Measurements from ENCODE around the gene AHRR. TPM values are rescaled to one million over a fixed set of nuclear protein-coding genes. Genes with fewer than 3 reads are reported as not detected.

Gene AHRR
- total and polyA plus RNA-seq, 2 donors (not counting 1 experiment from before 2014, with no cell fraction given), result 11.3 to 26.4 TPM

- Histone ChIP-seq H4K20me1 (ENCODE audit: control insufficient read depth, extremely low read depth, insufficient read depth, low read length) (no peaks in the 10 kb centered on the region), H3K9me3 (ENCODE audit: control insufficient read depth, insufficient read depth, low read depth, low read length) (no peaks in the 10 kb centered on the region), H3K9ac (ENCODE audit: insufficient read depth, low read length) (no peak overlapping the region), H3K4me2 (ENCODE audit: extremely low read depth, insufficient read depth, low read length) (no peak overlapping the region), H3K27me3 (ENCODE audit: control insufficient read depth, insufficient read depth, low read length) (no peaks in the 10 kb centered on the region), H3K36me3 (ENCODE audit: control insufficient read depth, insufficient read depth, low read length) (peaks cover 23% of the 10 kb centered on the region), H3K4me1 (ENCODE audit: control insufficient read depth, extremely low read depth, insufficient read depth, low read length) (peaks cover 17% of the 10 kb centered on the region), H2AFZ (ENCODE audit: low read length) (no peak overlapping the region), H3K27ac (ENCODE audit: insufficient read depth, low read length) (no peak overlapping the region), H3K79me2 (ENCODE audit: control insufficient read depth, insufficient read depth, low read length) (no peaks in the 10 kb centered on the region), H3K4me3 (replicated peaks in 1 of 4; ENCODE audit: control extremely low read depth in 1 of 4, insufficient read depth in 1 of 4, low read depth in 3 of 4, low read length in 4 of 4) (no peak overlapping the region)
- no peak for DNase-seq (ENCODE audit: low read depth in 2 of 2)
- TF ChIP-seq, protein P1, sequence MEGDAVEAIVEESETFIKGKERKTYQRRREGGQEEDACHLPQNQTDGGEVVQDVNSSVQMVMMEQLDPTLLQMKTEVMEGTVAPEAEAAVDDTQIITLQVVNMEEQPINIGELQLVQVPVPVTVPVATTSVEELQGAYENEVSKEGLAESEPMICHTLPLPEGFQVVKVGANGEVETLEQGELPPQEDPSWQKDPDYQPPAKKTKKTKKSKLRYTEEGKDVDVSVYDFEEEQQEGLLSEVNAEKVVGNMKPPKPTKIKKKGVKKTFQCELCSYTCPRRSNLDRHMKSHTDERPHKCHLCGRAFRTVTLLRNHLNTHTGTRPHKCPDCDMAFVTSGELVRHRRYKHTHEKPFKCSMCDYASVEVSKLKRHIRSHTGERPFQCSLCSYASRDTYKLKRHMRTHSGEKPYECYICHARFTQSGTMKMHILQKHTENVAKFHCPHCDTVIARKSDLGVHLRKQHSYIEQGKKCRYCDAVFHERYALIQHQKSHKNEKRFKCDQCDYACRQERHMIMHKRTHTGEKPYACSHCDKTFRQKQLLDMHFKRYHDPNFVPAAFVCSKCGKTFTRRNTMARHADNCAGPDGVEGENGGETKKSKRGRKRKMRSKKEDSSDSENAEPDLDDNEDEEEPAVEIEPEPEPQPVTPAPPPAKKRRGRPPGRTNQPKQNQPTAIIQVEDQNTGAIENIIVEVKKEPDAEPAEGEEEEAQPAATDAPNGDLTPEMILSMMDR (conservative IDR thresholded peaks at IDR 0.05 in 1 of 2, IDR thresholded peaks at IDR 0.05 in 1 of 2; ENCODE audit: low read depth in 1 of 2, low read length in 2 of 2), result no peak
- no peak for TF ChIP-seq EZH2 (IDR thresholded peaks at IDR 0.05; ENCODE audit: low read length, missing control alignments)
Observed at GRCh38 chr5:428219-428618, 106.7 kb downstream of the AHRR start.

DNA sequence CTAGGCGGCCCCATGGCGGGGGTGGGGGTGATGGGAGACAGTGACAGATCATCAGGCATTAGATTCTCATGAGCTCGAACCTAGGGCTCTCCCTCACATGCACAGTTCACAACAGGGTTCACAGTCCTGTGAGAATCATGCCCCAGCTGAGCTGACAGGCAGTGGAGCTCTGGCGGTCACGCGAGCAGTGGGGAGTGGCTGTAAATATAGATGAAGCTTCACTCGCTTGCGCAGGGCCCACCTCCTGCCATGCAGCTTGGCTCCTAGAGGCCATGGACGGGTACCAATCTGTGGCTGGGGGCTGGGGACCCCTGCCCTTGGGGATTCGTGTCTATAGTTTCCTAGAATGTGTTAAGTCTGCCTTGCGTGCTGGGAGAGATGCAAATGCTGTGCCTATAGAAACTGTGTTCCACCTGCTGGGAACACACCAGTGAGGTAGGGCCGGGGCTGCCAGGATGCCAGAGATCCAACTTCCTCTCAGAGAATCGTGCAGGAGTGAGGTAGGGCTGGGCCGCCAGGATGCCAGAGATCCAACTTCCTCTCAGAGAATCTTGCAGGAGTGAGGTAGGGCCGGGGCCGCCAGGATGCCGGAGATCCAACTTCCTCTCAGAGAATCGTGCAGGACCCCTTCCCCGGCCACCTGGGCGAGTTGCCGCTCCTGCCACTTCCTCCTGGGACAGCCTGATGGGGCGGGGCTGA is 107.4 kb downstream of the AHRR start:
- Histone ChIP-seq H3K79me2 (ENCODE audit: control insufficient read depth, insufficient read depth, low read length) (no peaks in the 10 kb centered on the region), H3K4me1 (ENCODE audit: control insufficient read depth, extremely low read depth, insufficient read depth, low read length) (peaks cover 17% of the 10 kb centered on the region), H3K27ac (ENCODE audit: insufficient read depth, low read length) (peak overlapping the region; percentile 64), H2AFZ (ENCODE audit: low read length) (no peak overlapping the region), H3K9ac (ENCODE audit: insufficient read depth, low read length) (no peak overlapping the region), H4K20me1 (ENCODE audit: control insufficient read depth, extremely low read depth, insufficient read depth, low read length) (no peaks in the 10 kb centered on the region), H3K4me2 (ENCODE audit: extremely low read depth, insufficient read depth, low read length) (no peak overlapping the region), H3K4me3 (replicated peaks in 1 of 4; ENCODE audit: control extremely low read depth in 1 of 4, insufficient read depth in 1 of 4, low read depth in 3 of 4, low read length in 4 of 4) (no peak overlapping the region), H3K36me3 (ENCODE audit: control insufficient read depth, insufficient read depth, low read length) (peaks cover 19% of the 10 kb centered on the region), H3K9me3 (ENCODE audit: control insufficient read depth, insufficient read depth, low read depth, low read length) (no peaks in the 10 kb centered on the region), H3K27me3 (ENCODE audit: control insufficient read depth, insufficient read depth, low read length) (no peaks in the 10 kb centered on the region)
- no peak for DNase-seq (ENCODE audit: low read depth in 2 of 2)
- no peak for TF ChIP-seq EZH2 (IDR thresholded peaks at IDR 0.05; ENCODE audit: low read length, missing control alignments)
- TF ChIP-seq, protein P1 (conservative IDR thresholded peaks at IDR 0.05 in 1 of 2, IDR thresholded peaks at IDR 0.05 in 1 of 2; ENCODE audit: low read depth in 1 of 2, low read length in 2 of 2), result no peak

DNA sequence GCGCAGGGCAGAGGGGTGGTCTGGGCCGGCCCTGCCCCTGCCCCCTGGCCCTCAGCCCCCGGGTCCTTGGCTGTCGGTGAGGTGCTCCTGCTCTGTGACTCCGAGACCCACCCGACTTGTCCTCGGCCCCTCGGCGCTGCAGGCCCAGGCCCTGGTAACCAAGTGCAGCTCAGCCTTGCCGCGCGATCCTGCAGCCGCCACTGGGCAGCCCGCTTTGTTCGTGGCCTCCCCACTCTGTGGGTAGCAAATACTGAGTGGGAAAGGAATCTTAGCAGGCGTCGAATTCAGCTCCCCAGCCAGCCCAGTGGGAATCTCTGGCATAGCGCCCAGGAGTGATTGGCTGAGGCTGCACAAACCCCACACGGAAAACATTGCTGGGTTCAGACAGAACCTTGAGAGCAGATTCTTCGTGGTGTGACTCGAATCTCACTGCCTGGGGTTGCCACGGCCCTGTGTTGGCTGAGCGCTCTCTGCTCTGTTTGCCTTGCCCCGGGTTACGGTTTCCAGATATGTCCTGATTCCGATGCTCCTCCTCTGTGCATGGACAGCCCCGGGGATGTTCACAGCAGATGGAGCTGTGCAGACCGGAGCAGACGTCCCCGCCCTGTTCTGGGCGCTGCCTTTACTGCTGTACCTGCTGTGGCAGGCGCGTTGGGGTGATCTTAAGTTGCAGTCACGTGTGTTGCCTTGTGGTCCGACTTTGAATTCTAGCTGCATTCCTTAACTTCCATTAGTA is 108.1 kb downstream of the AHRR start:
- Histone ChIP-seq H3K4me3 (replicated peaks in 1 of 4; ENCODE audit: control extremely low read depth in 1 of 4, insufficient read depth in 1 of 4, low read depth in 3 of 4, low read length in 4 of 4) (no peak overlapping the region), H2AFZ (ENCODE audit: low read length) (no peak overlapping the region), H3K4me2 (ENCODE audit: extremely low read depth, insufficient read depth, low read length) (no peak overlapping the region), H3K9ac (ENCODE audit: insufficient read depth, low read length) (no peak overlapping the region), H3K36me3 (ENCODE audit: control insufficient read depth, insufficient read depth, low read length) (peaks cover 24% of the 10 kb centered on the region), H3K4me1 (ENCODE audit: control insufficient read depth, extremely low read depth, insufficient read depth, low read length) (peaks cover 17% of the 10 kb centered on the region), H4K20me1 (ENCODE audit: control insufficient read depth, extremely low read depth, insufficient read depth, low read length) (no peaks in the 10 kb centered on the region), H3K27ac (ENCODE audit: insufficient read depth, low read length) (peak overlapping the region; percentile 64), H3K9me3 (ENCODE audit: control insufficient read depth, insufficient read depth, low read depth, low read length) (no peaks in the 10 kb centered on the region), H3K27me3 (ENCODE audit: control insufficient read depth, insufficient read depth, low read length) (no peaks in the 10 kb centered on the region), H3K79me2 (ENCODE audit: control insufficient read depth, insufficient read depth, low read length) (no peaks in the 10 kb centered on the region)
- TF ChIP-seq, protein P1 (conservative IDR thresholded peaks at IDR 0.05 in 1 of 2, IDR thresholded peaks at IDR 0.05 in 1 of 2; ENCODE audit: low read depth in 1 of 2, low read length in 2 of 2), result no peak
- TF ChIP-seq EZH2 (IDR thresholded peaks at IDR 0.05; ENCODE audit: low read length, missing control alignments), result no peak
- DNase-seq (ENCODE audit: low read depth in 2 of 2), result peak; percentile 54

All from fibroblast of lung (primary cell).